GM23248 (cell line): ENCODE data around the gene DCAF4.

Source experiments
- EZH2 ChIP-seq: fragments of 200-600 bp; sonication (generic); IDR thresholded peaks from 2 replicates; pipeline ENCODE4 v1.6.1; 2018; ENCODE audit warnings: antibody characterized with exemption, mild to moderate bottlenecking; ENCODE audit not compliant: insufficient read depth, poor library complexity, severe bottlenecking
- EZH2phosphoT487 ChIP-seq: fragments of 200-600 bp; sonication (generic); IDR thresholded peaks from 2 replicates; pipeline ENCODE4 v1.6.1; 2018; ENCODE audit warnings: antibody characterized with exemption, moderate library complexity, mild to moderate bottlenecking, low read depth; ENCODE audit not compliant: insufficient read depth

GRCh38 chr14:72941286-72941985 lies 15.2 kb downstream of the DCAF4 start:
- TF ChIP-seq EZH2 (no peak), EZH2phosphoT487 (no peak)
